ENCODE results near the gene C6orf118.

DNA sequence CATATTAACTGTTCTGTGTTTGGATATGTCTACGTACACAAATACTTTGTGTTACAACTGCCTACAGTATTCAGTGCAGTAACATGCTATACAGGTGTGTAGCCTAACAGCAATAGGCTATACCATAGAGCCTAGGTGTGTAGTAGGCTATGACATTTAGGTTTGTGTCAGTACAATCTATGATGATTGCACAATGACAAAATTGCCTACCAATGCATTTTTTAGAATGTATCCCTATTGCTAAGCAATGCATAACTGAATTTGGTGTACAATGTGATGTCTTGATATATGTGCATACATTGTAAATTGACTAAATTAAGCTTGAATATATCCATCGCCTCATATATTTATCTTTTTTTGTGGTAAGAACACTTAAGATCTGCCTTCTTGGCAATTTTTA is 48.9 kb downstream of the C6orf118 start:
- TF ChIP-seq CTCF (IDR thresholded peaks at IDR 0.05) (no peak), EP300 (IDR thresholded peaks at IDR 0.05) (no peak)

All from sigmoid colon (tissue), 4 donors.